ENCODE measurements around the gene STK39.

Gene STK39

GRCh38 chr2:168179592-168179991 is 67.8 kb downstream of the STK39 start:
- Histone ChIP-seq H3K4me3 (ENCODE audit: low read depth in 1 of 2, low read length in 2 of 2) (no peak overlapping the region), H3K27me3 (ENCODE audit: low read depth, low read length) (no peaks in the 10 kb centered on the region), H3K9me3 (ENCODE audit: control insufficient read depth in 1 of 2, low read length in 2 of 2) (no peaks in the 10 kb centered on the region), H3K27ac (ENCODE audit: low read length) (no peak overlapping the region), H3K36me3 (ENCODE audit: control insufficient read depth in 1 of 2, insufficient read depth in 2 of 2, low read length in 2 of 2) (no peaks in the 10 kb centered on the region), H3K4me1 (ENCODE audit: control insufficient read depth in 1 of 2, insufficient read depth in 2 of 2, low read length in 2 of 2) (peaks cover 9% of the 10 kb centered on the region in 2 donors)

DNA sequence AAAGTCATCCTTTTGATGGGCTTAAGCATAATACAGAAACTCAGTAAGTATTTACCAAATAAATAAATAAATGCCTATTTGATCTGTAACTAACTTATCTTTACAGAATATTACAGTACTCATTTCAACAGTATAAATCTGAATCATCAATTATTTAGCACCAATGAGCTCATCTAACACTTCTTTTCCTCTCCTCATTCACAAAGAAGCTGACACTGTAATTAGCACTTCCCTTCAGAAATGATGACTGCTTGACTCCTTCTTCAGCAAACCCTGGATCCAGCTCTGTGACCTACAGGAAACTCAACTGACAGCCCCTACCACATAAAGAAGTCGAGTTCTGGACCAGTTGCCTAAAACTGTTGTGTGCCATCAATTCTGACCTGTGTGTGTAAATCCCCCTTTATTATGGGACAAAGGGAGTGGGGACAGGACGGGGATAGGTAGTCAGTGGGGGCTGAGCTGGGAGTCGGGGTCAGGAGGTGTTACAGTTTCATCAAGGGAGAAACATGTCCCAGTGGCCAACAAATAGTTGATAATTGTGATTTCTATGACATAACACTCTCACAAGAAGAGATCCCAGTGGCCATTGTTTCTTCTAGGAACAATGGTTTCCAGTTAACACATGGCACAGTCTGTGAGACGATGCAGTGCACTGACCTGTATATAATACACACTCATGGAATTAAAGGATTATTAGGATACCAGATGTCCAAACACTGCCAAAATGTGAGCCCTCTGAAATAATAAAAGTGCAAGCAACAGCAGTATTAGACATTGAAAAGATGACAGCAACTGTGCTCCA is 68.7 kb downstream of the STK39 start:
- peaks cover 9% of the 10 kb centered on the region in 2 donors for H3K4me1 ChIP-seq (ENCODE audit: control insufficient read depth in 1 of 2, insufficient read depth in 2 of 2, low read length in 2 of 2)
- no peak overlapping the region for H3K27ac ChIP-seq (ENCODE audit: low read length)
- H3K9me3 ChIP-seq (ENCODE audit: control insufficient read depth in 1 of 2, low read length in 2 of 2): no peaks in the 10 kb centered on the region
- no peak overlapping the region for H3K4me3 ChIP-seq (ENCODE audit: low read depth in 1 of 2, low read length in 2 of 2)
- no peaks in the 10 kb centered on the region for H3K27me3 ChIP-seq (ENCODE audit: low read depth, low read length)
- no peaks in the 10 kb centered on the region for H3K36me3 ChIP-seq (ENCODE audit: control insufficient read depth in 1 of 2, insufficient read depth in 2 of 2, low read length in 2 of 2)

DNA sequence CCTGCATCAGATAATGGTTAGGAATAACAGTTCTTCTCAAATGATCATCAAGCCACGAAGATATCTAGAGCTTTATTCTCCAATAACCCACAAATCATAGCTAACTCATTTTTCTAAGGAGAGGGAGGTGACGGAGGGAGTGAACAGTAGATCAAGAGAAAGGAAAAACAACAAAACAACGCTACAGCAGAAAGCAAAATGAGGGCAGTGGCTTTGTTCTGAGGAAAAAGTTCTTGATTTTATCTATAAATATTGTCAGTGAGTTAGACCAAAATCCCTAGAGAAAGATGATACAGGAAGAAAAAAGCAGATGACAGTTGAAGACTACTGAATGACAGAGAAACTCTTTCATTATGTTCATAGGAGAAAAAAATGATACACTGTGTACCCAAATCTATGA is 71.0 kb downstream of the STK39 start:
- Histone ChIP-seq H3K4me1 (ENCODE audit: control insufficient read depth in 1 of 2, insufficient read depth in 2 of 2, low read length in 2 of 2) (peaks cover under 1 to 7% of the 10 kb centered on the region in 2 donors), H3K27ac (ENCODE audit: low read length) (no peak overlapping the region), H3K36me3 (ENCODE audit: control insufficient read depth in 1 of 2, insufficient read depth in 2 of 2, low read length in 2 of 2) (no peaks in the 10 kb centered on the region), H3K9me3 (ENCODE audit: control insufficient read depth in 1 of 2, low read length in 2 of 2) (no peaks in the 10 kb centered on the region), H3K27me3 (ENCODE audit: low read depth, low read length) (no peaks in the 10 kb centered on the region), H3K4me3 (ENCODE audit: low read depth in 1 of 2, low read length in 2 of 2) (no peak overlapping the region)

DNA sequence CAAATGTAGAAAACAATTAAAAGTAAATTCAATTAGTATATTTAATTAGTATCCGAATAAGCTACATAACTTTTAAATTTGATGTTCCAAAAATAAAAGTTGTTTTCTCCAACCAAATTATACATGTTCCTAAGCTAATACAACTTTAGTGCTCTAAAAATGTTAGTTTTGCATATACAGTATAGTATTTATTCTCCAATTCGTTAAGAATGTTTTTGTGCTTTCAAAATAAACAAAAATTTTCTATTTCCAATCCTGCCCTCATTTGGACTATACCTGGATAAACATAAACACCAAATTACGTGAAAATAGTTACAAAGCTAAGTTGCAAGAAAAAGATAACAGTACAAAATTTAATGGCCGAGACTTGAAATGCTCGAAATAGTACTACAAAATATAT is 71.9 kb downstream of the STK39 start:
- H3K9me3 ChIP-seq (ENCODE audit: control insufficient read depth in 1 of 2, low read length in 2 of 2): no peaks in the 10 kb centered on the region
- H3K27ac ChIP-seq (ENCODE audit: low read length): no peak overlapping the region
- H3K27me3 ChIP-seq (ENCODE audit: low read depth, low read length): no peaks in the 10 kb centered on the region
- H3K36me3 ChIP-seq (ENCODE audit: control insufficient read depth in 1 of 2, insufficient read depth in 2 of 2, low read length in 2 of 2): no peaks in the 10 kb centered on the region
- H3K4me1 ChIP-seq (ENCODE audit: control insufficient read depth in 1 of 2, insufficient read depth in 2 of 2, low read length in 2 of 2): peaks cover 0 to 7% of the 10 kb centered on the region in 2 donors
- no peak overlapping the region for H3K4me3 ChIP-seq (ENCODE audit: low read depth in 1 of 2, low read length in 2 of 2)

- Histone ChIP-seq H3K9me3 (ENCODE audit: control insufficient read depth in 1 of 2, low read length in 2 of 2) (no peaks in the 10 kb centered on the region), H3K27ac (ENCODE audit: low read length) (no peak overlapping the region), H3K27me3 (ENCODE audit: low read depth, low read length) (no peaks in the 10 kb centered on the region), H3K36me3 (ENCODE audit: control insufficient read depth in 1 of 2, insufficient read depth in 2 of 2, low read length in 2 of 2) (no peaks in the 10 kb centered on the region), H3K4me1 (ENCODE audit: control insufficient read depth in 1 of 2, insufficient read depth in 2 of 2, low read length in 2 of 2) (peaks cover 0 to 7% of the 10 kb centered on the region in 2 donors), H3K4me3 (ENCODE audit: low read depth in 1 of 2, low read length in 2 of 2) (no peak overlapping the region)
Observed at GRCh38 chr2:168174756-168175155, 72.6 kb downstream of the STK39 start.

GRCh38 chr2:168172071-168172470 is 75.3 kb downstream of the STK39 start:
- no peak overlapping the region for H3K4me3 ChIP-seq (ENCODE audit: low read depth in 1 of 2, low read length in 2 of 2)
- no peaks in the 10 kb centered on the region for H3K9me3 ChIP-seq (ENCODE audit: control insufficient read depth in 1 of 2, low read length in 2 of 2)
- no peak overlapping the region for H3K27ac ChIP-seq (ENCODE audit: low read length)
- peaks cover 0 to 10% of the 10 kb centered on the region in 2 donors for H3K4me1 ChIP-seq (ENCODE audit: control insufficient read depth in 1 of 2, insufficient read depth in 2 of 2, low read length in 2 of 2)
- no peaks in the 10 kb centered on the region for H3K36me3 ChIP-seq (ENCODE audit: control insufficient read depth in 1 of 2, insufficient read depth in 2 of 2, low read length in 2 of 2)
- no peaks in the 10 kb centered on the region for H3K27me3 ChIP-seq (ENCODE audit: low read depth, low read length)

DNA sequence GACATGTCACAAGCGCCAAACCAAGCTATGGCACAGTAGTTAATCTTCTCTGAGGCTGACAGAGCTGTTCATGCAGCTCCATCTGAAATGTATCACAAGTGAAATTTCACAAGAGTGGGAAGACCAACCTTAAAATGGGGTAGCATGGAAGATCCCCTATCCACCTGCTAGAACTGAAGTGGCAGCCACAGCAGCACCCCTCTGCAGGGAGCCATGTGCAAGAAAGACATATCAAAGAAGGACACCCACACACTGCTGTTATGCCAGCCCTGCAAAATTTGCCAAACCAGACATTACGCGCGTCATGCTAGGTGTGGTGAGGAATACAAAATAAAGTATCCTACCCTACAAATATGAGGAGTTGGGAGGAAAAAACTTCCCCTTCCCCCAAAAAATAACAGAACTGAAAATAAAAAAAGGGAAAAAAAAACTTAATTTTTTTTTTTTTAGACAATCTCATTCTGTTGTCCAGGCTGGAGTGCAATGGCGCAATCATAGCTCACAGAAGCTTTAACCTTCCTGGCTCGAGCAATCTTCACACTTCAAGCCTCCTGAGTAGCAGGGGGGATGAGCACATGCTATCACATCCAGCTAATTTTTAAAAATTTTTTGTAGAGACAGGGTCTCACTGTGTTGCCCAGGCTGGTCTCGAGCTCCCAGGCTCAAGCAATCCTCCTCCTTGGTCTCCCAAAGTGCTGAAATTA is 76.2 kb downstream of the STK39 start:
- no peaks in the 10 kb centered on the region for H3K9me3 ChIP-seq (ENCODE audit: control insufficient read depth in 1 of 2, low read length in 2 of 2)
- H3K4me3 ChIP-seq (ENCODE audit: low read depth in 1 of 2, low read length in 2 of 2): no peak overlapping the region
- H3K27ac ChIP-seq (ENCODE audit: low read length): no peak overlapping the region
- peaks cover 0 to 10% of the 10 kb centered on the region in 2 donors for H3K4me1 ChIP-seq (ENCODE audit: control insufficient read depth in 1 of 2, insufficient read depth in 2 of 2, low read length in 2 of 2)
- no peaks in the 10 kb centered on the region for H3K27me3 ChIP-seq (ENCODE audit: low read depth, low read length)
- no peaks in the 10 kb centered on the region for H3K36me3 ChIP-seq (ENCODE audit: control insufficient read depth in 1 of 2, insufficient read depth in 2 of 2, low read length in 2 of 2)

- Histone ChIP-seq H3K4me1 (ENCODE audit: control insufficient read depth in 1 of 2, insufficient read depth in 2 of 2, low read length in 2 of 2) (peaks cover 0 to 10% of the 10 kb centered on the region in 2 donors), H3K27me3 (ENCODE audit: low read depth, low read length) (no peaks in the 10 kb centered on the region), H3K4me3 (ENCODE audit: low read depth in 1 of 2, low read length in 2 of 2) (no peak overlapping the region), H3K9me3 (ENCODE audit: control insufficient read depth in 1 of 2, low read length in 2 of 2) (no peaks in the 10 kb centered on the region), H3K36me3 (ENCODE audit: control insufficient read depth in 1 of 2, insufficient read depth in 2 of 2, low read length in 2 of 2) (peaks cover 0 to under 1% of the 10 kb centered on the region in 2 donors), H3K27ac (ENCODE audit: low read length) (no peak overlapping the region)
Observed at GRCh38 chr2:168169097-168169745, 78.2 kb downstream of the STK39 start.

DNA sequence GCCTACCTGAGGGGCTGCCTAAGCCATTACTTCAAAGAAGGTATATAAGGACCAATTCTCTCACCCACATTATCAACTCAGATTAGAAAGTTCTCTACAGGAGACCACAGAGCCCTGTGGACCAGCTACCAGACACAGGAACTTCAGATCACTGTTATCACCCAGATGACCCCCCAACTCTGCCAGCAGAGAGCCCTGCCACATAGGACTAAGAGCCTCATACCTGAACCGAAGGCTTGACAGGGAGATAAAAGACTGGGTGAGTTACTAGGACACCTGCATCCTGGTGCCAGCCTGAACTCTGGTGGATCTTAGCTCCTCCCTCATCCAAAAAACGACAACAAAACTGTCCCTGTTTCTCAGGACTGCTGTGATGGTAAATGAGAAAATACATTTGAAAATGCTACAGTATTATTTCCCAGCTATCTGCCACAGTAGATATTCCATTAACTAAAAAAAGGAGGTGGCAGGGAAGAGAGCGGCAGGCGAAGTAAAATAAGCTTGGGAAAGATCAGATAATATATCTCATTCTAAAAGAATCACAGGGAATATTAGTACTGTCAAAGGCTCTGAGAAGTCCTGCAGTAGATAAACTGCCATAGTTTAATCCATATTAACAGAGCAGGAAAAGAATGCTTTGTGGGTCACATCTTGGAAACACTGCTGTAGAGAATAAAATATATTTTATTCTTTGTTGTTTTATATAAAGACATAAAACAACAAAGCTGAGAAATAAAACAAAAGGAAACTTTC is 79.7 kb downstream of the STK39 start:
- Histone ChIP-seq H3K27me3 (ENCODE audit: low read depth, low read length) (no peaks in the 10 kb centered on the region), H3K9me3 (ENCODE audit: control insufficient read depth in 1 of 2, low read length in 2 of 2) (no peaks in the 10 kb centered on the region), H3K27ac (ENCODE audit: low read length) (no peak overlapping the region), H3K4me3 (ENCODE audit: low read depth in 1 of 2, low read length in 2 of 2) (no peak overlapping the region), H3K36me3 (ENCODE audit: control insufficient read depth in 1 of 2, insufficient read depth in 2 of 2, low read length in 2 of 2) (peaks cover 0 to 13% of the 10 kb centered on the region in 2 donors), H3K4me1 (ENCODE audit: control insufficient read depth in 1 of 2, insufficient read depth in 2 of 2, low read length in 2 of 2) (peaks cover 0 to 10% of the 10 kb centered on the region in 2 donors)

- Histone ChIP-seq H3K36me3 (ENCODE audit: control insufficient read depth in 1 of 2, insufficient read depth in 2 of 2, low read length in 2 of 2) (peaks cover 0 to 13% of the 10 kb centered on the region in 2 donors), H3K9me3 (ENCODE audit: control insufficient read depth in 1 of 2, low read length in 2 of 2) (no peaks in the 10 kb centered on the region), H3K27ac (ENCODE audit: low read length) (no peak overlapping the region), H3K27me3 (ENCODE audit: low read depth, low read length) (no peaks in the 10 kb centered on the region), H3K4me3 (ENCODE audit: low read depth in 1 of 2, low read length in 2 of 2) (no peak overlapping the region), H3K4me1 (ENCODE audit: control insufficient read depth in 1 of 2, insufficient read depth in 2 of 2, low read length in 2 of 2) (peaks cover 0 to 10% of the 10 kb centered on the region in 2 donors)
Observed at GRCh38 chr2:168166902-168167510, 80.4 kb downstream of the STK39 start.

Measured in muscle layer of duodenum (tissue), 2 donors.